HCT116 (cell line): ENCODE data around the gene LRP1B. TPM values are rescaled to one million over a fixed set of nuclear protein-coding genes. Genes with fewer than 3 reads are reported as not detected.

Experiments used
- ATAC-seq: fragments of 200-7000 bp; cut with Tn5 transposase; 2 replicates; pipeline ENCODE4 v1.9.1; 2020; ENCODE audit warnings: mild to moderate bottlenecking, moderate library complexity
- BruUV-seq: library from RNA; stranded (reverse); fragments of 400-500 nt; replicated peaks from 2 replicates; lab custom pipeline; 2021; lab: Mats Ljungman, UMichigan
- CTCF ChIA-PET: fragments of 300-600 bp; sonication (Branson Sonifier 250); formaldehyde crosslinking; loops from one replicate; lab custom pipeline; 2021; ENCODE audit warnings: antibody characterized with exemption; lab: Charles Lee
- POLR2A ChIA-PET: fragments of 300-600, 350-600 bp; sonication (Branson Sonifier 250); formaldehyde crosslinking; loops from one replicate; lab custom pipeline; 2021; ENCODE audit warnings: antibody characterized with exemption; lab: Charles Lee
- RAD21 ChIA-PET, 2 experiments: fragments of 300-600 bp; sonication (Branson Sonifier 250); formaldehyde crosslinking; loops; one replicate each; lab custom pipeline; 2023; ENCODE audit warnings: low total read pairs in 2 of 2; ENCODE audit not compliant: uncharacterized antibody in 2 of 2, unreplicated experiment in 2 of 2, low non-redundant PET in 1 of 2; lab: Charles Lee
- DNase-seq: peaks from one replicate; pipeline ENCODE4 v3.0.0-alpha.2; 2010; ENCODE audit warnings: low read depth, low spot score
- H2AFZ ChIP-seq: fragments of 200-600 bp; shearing (Covaris generic), sonication (generic); 2 replicates; pipeline ENCODE4 v1.6.1; 2017; ENCODE audit warnings: low read depth, mixed run types, mixed read lengths, antibody characterized with exemption, low read length; ENCODE audit not compliant: poor library complexity, severe bottlenecking
- H3K27ac ChIP-seq: 2 replicates; pipeline ENCODE4 v1.5.1; 2012; ENCODE audit warnings: low read depth, low read length
- H3K27me3 ChIP-seq: fragments of 200-600 bp; sonication (generic); 2 replicates; pipeline ENCODE4 v1.6.1; 2016; ENCODE audit warnings: mixed run types, low read length, mixed read lengths; ENCODE audit not compliant: insufficient read depth
- H3K36me3 ChIP-seq, 2 experiments: fragments of 200-500 bp in 1 of 2; fragments of 200-600 bp in 1 of 2; sonication (Bioruptor generic) in 1 of 2; sonication (generic) in 1 of 2; 2 replicates each; pipeline versions ENCODE4 v1.5.1 to v1.6.1; 2014 to 2016; ENCODE audit warnings: low read length in 2 of 2, inconsistent platforms in 1 of 2, mixed read lengths in 1 of 2, mixed run types in 1 of 2; ENCODE audit not compliant: insufficient read depth in 2 of 2, control insufficient read depth in 1 of 2
- H3K4me1 ChIP-seq, 2 experiments: fragments of 200-600 bp in 1 of 2; sonication (generic) in 1 of 2; 2 replicates each; pipeline versions ENCODE4 v1.5.1 to v1.6.1; 2012 to 2017; ENCODE audit warnings: low read length in 2 of 2, inconsistent platforms in 1 of 2, mild to moderate bottlenecking in 1 of 2, mixed read lengths in 1 of 2, mixed run types in 1 of 2, moderate library complexity in 1 of 2; ENCODE audit not compliant: insufficient read depth in 2 of 2, control insufficient read depth in 1 of 2
- H3K4me2 ChIP-seq: fragments of 200-600 bp; sonication (generic); 2 replicates; pipeline ENCODE4 v1.6.1; 2017; ENCODE audit warnings: mixed run types, low read length, mixed read lengths
- H3K4me3 ChIP-seq, 2 experiments: fragments of 200-600 bp in 1 of 2; sonication (generic) in 1 of 2; replicated peaks in 1 of 2; 2 replicates each; pipeline ENCODE4 v1.5.1; 2011 to 2016; ENCODE audit warnings: low read length in 2 of 2, control low read depth in 1 of 2, low read depth in 1 of 2, mild to moderate bottlenecking in 1 of 2, mixed read lengths in 1 of 2, mixed run types in 1 of 2
- H3K79me2 ChIP-seq: fragments of 200-600 bp; sonication (generic); 2 replicates; pipeline ENCODE4 v1.6.1; 2017; ENCODE audit warnings: mild to moderate bottlenecking, mixed run types, low read length, moderate library complexity, mixed read lengths; ENCODE audit not compliant: insufficient read depth
- H3K9ac ChIP-seq: fragments of 200-600 bp; sonication (generic); 2 replicates; pipeline ENCODE4 v1.6.1; 2016; ENCODE audit warnings: low read length, mixed read lengths
- H3K9me2 ChIP-seq: fragments of 200-600 bp; sonication (generic), shearing (Covaris generic); 2 replicates; pipeline ENCODE4 v1.6.1; 2017; ENCODE audit warnings: mixed run types, mild to moderate bottlenecking, moderate library complexity; ENCODE audit not compliant: insufficient read depth
- H3K9me3 ChIP-seq, 2 experiments: fragments of 200-500 bp in 1 of 2; fragments of 200-600 bp in 1 of 2; sonication (Bioruptor generic) in 1 of 2; sonication (generic) in 1 of 2; 2 replicates each; pipeline ENCODE4 v1.6.1; 2014 to 2017; ENCODE audit warnings: low read length in 2 of 2, mixed read lengths in 2 of 2, inconsistent platforms in 1 of 2, low read depth in 1 of 2, mild to moderate bottlenecking in 1 of 2, mixed run types in 1 of 2, moderate library complexity in 1 of 2; ENCODE audit not compliant: control insufficient read depth in 1 of 2, insufficient read depth in 1 of 2
- H4K20me1 ChIP-seq: fragments of 200-600 bp; sonication (generic), shearing (Covaris generic); 2 replicates; pipeline ENCODE4 v1.6.1; 2017; ENCODE audit warnings: mixed run types, mild to moderate bottlenecking, moderate library complexity; ENCODE audit not compliant: insufficient read depth
- CEBPB ChIP-seq: IDR thresholded peaks from 2 replicates; pipeline ENCODE4 v1.6.1; 2012; ENCODE audit warnings: low read depth
- EZH2 ChIP-seq: fragments of 200-600 bp; sonication (generic); IDR thresholded peaks from 2 replicates; pipeline ENCODE4 v1.6.1; 2017; ENCODE audit warnings: antibody characterized with exemption, mixed run types
- EZH2phosphoT487 ChIP-seq: fragments of 200-600 bp; IDR thresholded peaks from 2 replicates; pipeline ENCODE4 v1.6.1; 2018; ENCODE audit warnings: antibody characterized with exemption, borderline replicate concordance
- JUND ChIP-seq: IDR thresholded peaks from 2 replicates; pipeline ENCODE4 v1.6.1; 2012
- MAX ChIP-seq: IDR thresholded peaks from 2 replicates; pipeline ENCODE4 v1.6.1; 2012
- POLR2AphosphoS5 ChIP-seq: IDR thresholded peaks from 2 replicates; pipeline ENCODE4 v1.6.1; 2011; ENCODE audit warnings: mild to moderate bottlenecking, low read depth, low read length, moderate library complexity
- RAD21 ChIP-seq: IDR thresholded peaks from 2 replicates; pipeline ENCODE4 v1.6.1; 2012; ENCODE audit warnings: low read depth, mild to moderate bottlenecking
- SIN3A ChIP-seq: IDR thresholded peaks from 2 replicates; pipeline ENCODE4 v1.6.1; 2012; ENCODE audit warnings: low read depth
- SP1 ChIP-seq: IDR thresholded peaks from 2 replicates; pipeline ENCODE4 v1.6.1; 2012; ENCODE audit warnings: low read depth
- SRF ChIP-seq: IDR thresholded peaks from 2 replicates; pipeline ENCODE4 v1.6.1; 2012; ENCODE audit warnings: low read depth
- YY1 ChIP-seq: IDR thresholded peaks from 2 replicates; pipeline ENCODE4 v1.6.1; 2011; ENCODE audit warnings: low read length, low read depth, moderate library complexity, mild to moderate bottlenecking; ENCODE audit not compliant: insufficient replicate concordance; ENCODE audit errors: extremely low read depth
- ZFX ChIP-seq: fragments of 450-650 bp; IDR thresholded peaks from 2 replicates; pipeline ENCODE4 v1.6.1; 2017
- intact Hi-C: fragments of 100-400 bp; cut with micrococcal nuclease; formaldehyde crosslinking; loops from 2 replicates; pipeline ENCODE4 v1.10.0; 2022
- total RNA-seq: library from RNA; stranded (reverse); gene quantifications from one replicate; pipeline ENCODE4 v1.2.1, GENCODE V29; 2021; ENCODE audit not compliant: unreplicated experiment
- TF ChIP-seq, protein P1 (sequence below): IDR thresholded peaks from 2 replicates; pipeline ENCODE4 v1.6.1; 2012

Gene LRP1B
- total RNA-seq, 1 experiment from 2014 or later = 0.34 TPM

GRCh38 chr2:140808211-140808610 lies 1322.6 kb downstream of the LRP1B start:
- ChIA-PET RAD21 (no interaction called here), CTCF (interaction anchor here (0.6 to 1.0 kb wide), 2 partner anchors 103 to 1332 kb away, joined by 3 read pairs; no protein-coding TSS in a partner anchor), POLR2A (no interaction called here)
- Histone ChIP-seq H3K27me3 (no peaks in the 10 kb centered on the region), H3K36me3 (no peaks in the 10 kb centered on the region), H3K9me2 (no peaks in the 10 kb centered on the region), H3K4me2 (no peak overlapping the region), H3K9ac (no peak overlapping the region), H3K4me3 (no peak overlapping the region), H2AFZ (no peak overlapping the region), H3K79me2 (no peaks in the 10 kb centered on the region), H3K27ac (no peak overlapping the region), H4K20me1 (no peaks in the 10 kb centered on the region), H3K9me3 (no peaks in the 10 kb centered on the region), H3K4me1 (no peaks in the 10 kb centered on the region)
- no peak for ATAC-seq
- intact Hi-C loops = loop anchor here (5.0 kb wide), 1 partner anchor 644 kb away; no protein-coding TSS in a partner anchor
- BruUV-seq = no TSS peak
- DNase-seq = no peak
- TF ChIP-seq, protein P1, sequence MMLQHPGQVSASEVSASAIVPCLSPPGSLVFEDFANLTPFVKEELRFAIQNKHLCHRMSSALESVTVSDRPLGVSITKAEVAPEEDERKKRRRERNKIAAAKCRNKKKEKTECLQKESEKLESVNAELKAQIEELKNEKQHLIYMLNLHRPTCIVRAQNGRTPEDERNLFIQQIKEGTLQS = no peak
- TF ChIP-seq SP1 (no peak), JUND (no peak), EZH2 (no peak), EZH2phosphoT487 (no peak), MAX (no peak)

- ChIA-PET POLR2A (no interaction called here), CTCF (no interaction called here), RAD21 (no interaction called here)
- no peak for ATAC-seq
- H4K20me1 ChIP-seq = no peaks in the 10 kb centered on the region
- no peak for TF ChIP-seq EZH2phosphoT487
- TF ChIP-seq, protein P1 = no peak
- TF ChIP-seq POLR2AphosphoS5 = no peak
- TF ChIP-seq SRF = no peak
- no peak for TF ChIP-seq RAD21
- TF ChIP-seq SIN3A = no peak
- no peak for TF ChIP-seq YY1
- no peak for TF ChIP-seq CEBPB
- TF ChIP-seq ZFX = no peak
- no peak for DNase-seq
- H3K36me3 ChIP-seq = no peaks in the 10 kb centered on the region
- no peak overlapping the region for H3K9ac ChIP-seq
- intact Hi-C loops = loop anchor here (5.0 kb wide), 1 partner anchor 648 kb away; no protein-coding TSS in a partner anchor
- peak overlapping the region; percentile 15 for H2AFZ ChIP-seq
- H3K4me1 ChIP-seq = no peaks in the 10 kb centered on the region
- H3K27me3 ChIP-seq = no peaks in the 10 kb centered on the region
- no peaks in the 10 kb centered on the region for H3K9me2 ChIP-seq
- no peaks in the 10 kb centered on the region for H3K9me3 ChIP-seq
- H3K4me2 ChIP-seq = no peak overlapping the region
- no peaks in the 10 kb centered on the region for H3K79me2 ChIP-seq
- H3K4me3 ChIP-seq = no peak overlapping the region
- BruUV-seq = no TSS peak
- no peak overlapping the region for H3K27ac ChIP-seq
These were observed 1326.0 kb downstream of the LRP1B start for GRCh38 chr2:140804700-140805260.
